ENCODE results near the gene WHRN.
A peak's percentile ranks its signal among the peaks of the same experiment; 100 is the strongest.

The WHRN gene

GRCh38 chr9:114513959-114514267 is 8.6 kb upstream of the WHRN start:
- DNase-seq (ENCODE audit: low spot score): no peak

GRCh38 chr9:114513055-114513958 is 8.0 kb upstream of the WHRN start:
- no peak for DNase-seq (ENCODE audit: low spot score)

- DNase-seq (ENCODE audit: low spot score): no peak
Observed at GRCh38 chr9:114511978-114512874, 7.0 kb upstream of the WHRN start.

- peak; percentile 53 for DNase-seq (ENCODE audit: low spot score)
Observed at GRCh38 chr9:114507726-114508125, 2.5 kb upstream of the WHRN start.

GRCh38 chr9:114506082-114506390 is 763 bp upstream of the WHRN start:
- DNase-seq (ENCODE audit: low spot score): no peak

- no peak for DNase-seq (ENCODE audit: low spot score)
Observed at GRCh38 chr9:114504341-114505186, 709 bp downstream of the WHRN start.

GRCh38 chr9:114503522-114504340 is 1.5 kb downstream of the WHRN start:
- peak; percentile 27 for DNase-seq (ENCODE audit: low spot score)

GRCh38 chr9:114503009-114503408 is 2.3 kb downstream of the WHRN start:
- no peak for DNase-seq (ENCODE audit: low spot score)

GRCh38 chr9:114501796-114502682 is 3.2 kb downstream of the WHRN start:
- no peak for DNase-seq (ENCODE audit: low spot score)

- DNase-seq (ENCODE audit: low spot score): no peak
Observed at GRCh38 chr9:114500697-114501292, 4.5 kb downstream of the WHRN start.

GRCh38 chr9:114499941-114500696 is 5.2 kb downstream of the WHRN start:
- no peak for DNase-seq (ENCODE audit: low spot score)

- DNase-seq (ENCODE audit: low spot score): no peak
Observed at GRCh38 chr9:114499528-114499927, 5.7 kb downstream of the WHRN start.

- no peak for DNase-seq (ENCODE audit: low spot score)
Observed at GRCh38 chr9:114497727-114498382, 7.4 kb downstream of the WHRN start.

GRCh38 chr9:114497236-114497635 is 8.0 kb downstream of the WHRN start:
- no peak for DNase-seq (ENCODE audit: low spot score)

- no peak for DNase-seq (ENCODE audit: low spot score)
Observed at GRCh38 chr9:114496011-114496410, 9.3 kb downstream of the WHRN start.

GRCh38 chr9:114494776-114495569 is 10.3 kb downstream of the WHRN start:
- no peak for DNase-seq (ENCODE audit: low spot score)

GRCh38 chr9:114493521-114494184 is 11.6 kb downstream of the WHRN start:
- DNase-seq (ENCODE audit: low spot score): no peak

Data from CD4-positive, alpha-beta T cell treated with Interleukin-15 for 4 hours (primary cell).